HFF-Myc (cell line): ENCODE measurements around the gene SESN3.
A peak's percentile ranks its signal among the peaks of the same experiment; 100 is the strongest.
"Not testable (repeated sequence)": the region's sequence is repeated elsewhere in the genome, so short reads cannot be mapped to it uniquely, and the experiment has no call there.

Source experiments
- DNase-seq: peaks from one replicate; pipeline ENCODE4 v3.0.0-alpha.2; 2011; ENCODE audit warnings: low read depth; ENCODE audit errors: extremely low read depth
- H3K4me3 ChIP-seq: replicated peaks from 2 replicates; pipeline ENCODE4 v1.5.1; 2011; ENCODE audit warnings: low read depth, mild to moderate bottlenecking, control low read depth, low read length
- CTCF ChIP-seq: IDR thresholded peaks from 2 replicates; pipeline ENCODE4 v1.5.1; 2012; ENCODE audit warnings: mild to moderate bottlenecking, low read depth, low read length, control low read depth; ENCODE audit errors: missing control alignments

The SESN3 gene

GRCh38 chr11:95256321-95256779, 25.3 kb upstream of the SESN3 start:
- H3K4me3 ChIP-seq, result no peak overlapping the region
- TF ChIP-seq CTCF, result no peak
- DNase-seq, result no peak

- no peak overlapping the region for H3K4me3 ChIP-seq
- DNase-seq, result no peak
- no peak for TF ChIP-seq CTCF
Measured at GRCh38 chr11:95255251-95256145, 24.5 kb upstream of the SESN3 start.

- H3K4me3 ChIP-seq, result no peak overlapping the region
- TF ChIP-seq CTCF, result no peak
- DNase-seq, result no peak
Measured at GRCh38 chr11:95254716-95255115, 23.7 kb upstream of the SESN3 start.

DNA sequence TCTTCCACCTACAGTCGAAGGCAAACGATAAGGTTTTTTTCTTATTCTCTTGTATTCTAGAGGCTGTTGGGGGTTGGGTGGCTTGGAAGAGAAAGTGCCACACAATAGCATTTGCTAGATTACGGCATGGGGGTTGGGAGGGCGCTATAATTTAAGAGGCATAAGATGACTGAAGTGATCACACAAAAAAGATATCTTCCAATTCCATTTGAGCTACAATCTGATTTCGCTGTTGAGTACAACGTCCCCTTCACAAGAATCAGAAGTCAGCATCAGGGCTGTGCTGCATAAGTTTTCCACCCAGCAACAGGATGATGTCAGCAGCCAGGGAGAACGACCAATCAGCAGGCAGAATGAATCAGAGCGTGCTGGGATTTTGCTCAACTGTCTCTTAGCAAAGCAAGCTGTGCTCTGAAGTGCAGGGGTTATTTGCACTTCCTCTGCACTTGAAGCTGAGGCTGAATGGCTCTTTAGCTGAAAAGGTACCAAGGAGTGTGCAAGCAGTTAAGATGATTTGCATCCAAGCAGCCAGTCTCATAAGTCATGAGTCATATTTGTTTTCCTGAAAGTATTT, 23.2 kb upstream of the SESN3 start:
- no peak for TF ChIP-seq CTCF
- DNase-seq, result peak; percentile 87
- 0 out of 2 replicates have a peak overlapping the region, but pooled peaks have one; percentile 4 for H3K4me3 ChIP-seq

GRCh38 chr11:95253141-95253540, 22.1 kb upstream of the SESN3 start:
- no peak overlapping the region for H3K4me3 ChIP-seq
- TF ChIP-seq CTCF, result no peak
- no peak for DNase-seq

GRCh38 chr11:95252586-95252985, 21.6 kb upstream of the SESN3 start:
- DNase-seq, result no peak
- no peak for TF ChIP-seq CTCF
- no peak overlapping the region for H3K4me3 ChIP-seq

DNA sequence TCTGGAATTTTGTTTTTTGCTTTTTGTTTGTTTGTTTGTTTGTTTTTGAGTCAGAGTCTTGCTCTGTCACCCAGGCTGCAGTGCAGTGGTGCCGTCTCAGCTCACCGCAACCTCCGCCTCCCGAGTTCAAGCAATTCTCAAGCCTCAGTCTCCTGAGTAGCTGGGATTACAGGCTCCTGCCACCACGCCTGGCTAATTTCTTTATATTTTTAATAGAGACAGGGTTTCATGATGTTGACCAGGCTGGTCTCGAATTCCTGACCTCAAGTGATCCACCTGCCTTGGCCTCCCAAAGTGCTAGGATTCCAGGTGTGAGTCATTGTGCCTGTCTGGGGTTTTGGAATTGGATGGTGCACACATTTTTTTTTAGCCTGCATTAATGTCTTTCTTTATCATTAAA, 20.9 kb upstream of the SESN3 start:
- not testable (repeated sequence) for DNase-seq, H3K4me3 ChIP-seq
